MM.1S (cell line): ENCODE data around the gene SNHG17.

Experiments used
- DNase-seq: peaks from one replicate; pipeline ENCODE4 v3.0.0-alpha.2; 2015
- H2AFZ ChIP-seq: fragments of 300-600 bp; sonication (generic); 2 replicates; pipeline ENCODE4 v1.6.0; 2016; ENCODE audit warnings: antibody characterized with exemption, low read length
- H3F3A ChIP-seq: fragments of 300-600 bp; sonication (generic); 2 replicates; pipeline ENCODE4 v1.6.1; 2016; ENCODE audit warnings: mild to moderate bottlenecking, antibody characterized with exemption, low read length, moderate library complexity, mixed read lengths; ENCODE audit not compliant: insufficient read depth
- H3K27ac ChIP-seq: fragments of 300-600 bp; sonication (generic); 2 replicates; pipeline ENCODE4 v1.5.1; 2016; ENCODE audit warnings: mild to moderate bottlenecking, low read length
- H3K27me3 ChIP-seq: fragments of 300-600 bp; sonication (generic); replicated peaks from 2 replicates; pipeline ENCODE4 v1.6.0; 2016; ENCODE audit warnings: low read length; ENCODE audit not compliant: insufficient read depth
- H3K36me3 ChIP-seq: fragments of 300-600 bp; sonication (generic); replicated peaks from 2 replicates; pipeline ENCODE4 v1.6.1; 2016; ENCODE audit warnings: mild to moderate bottlenecking, low read length, mixed read lengths; ENCODE audit not compliant: insufficient read depth
- H3K4me1 ChIP-seq: fragments of 300-600 bp; sonication (generic); 2 replicates; pipeline ENCODE4 v1.6.1; 2016; ENCODE audit warnings: low read length, mixed read lengths
- H3K4me2 ChIP-seq: fragments of 300-600 bp; sonication (generic); 2 replicates; pipeline ENCODE4 v1.6.0; 2016; ENCODE audit warnings: low read depth, low read length
- H3K4me3 ChIP-seq: fragments of 300-600 bp; sonication (generic); 2 replicates; pipeline ENCODE4 v1.5.1; 2016; ENCODE audit warnings: low read length, mixed read lengths
- H3K79me2 ChIP-seq: fragments of 300-600 bp; sonication (generic); 2 replicates; pipeline ENCODE4 v1.6.1; 2016; ENCODE audit warnings: mixed run types, low read length, mixed read lengths
- H3K9ac ChIP-seq: fragments of 300-600 bp; sonication (generic); 2 replicates; pipeline ENCODE4 v1.6.1; 2016; ENCODE audit warnings: low read length, mixed read lengths
- H3K9me2 ChIP-seq: fragments of 300-600 bp; sonication (generic); replicated peaks from 2 replicates; pipeline ENCODE4 v1.6.1; 2016; ENCODE audit warnings: mild to moderate bottlenecking, low read length, mixed read lengths; ENCODE audit not compliant: insufficient read depth
- H3K9me3 ChIP-seq: fragments of 300-600 bp; sonication (generic); replicated peaks from 2 replicates; pipeline ENCODE4 v1.6.1; 2016; ENCODE audit warnings: mild to moderate bottlenecking, low read length, mixed read lengths; ENCODE audit not compliant: insufficient read depth
- H4K20me1 ChIP-seq: fragments of 300-600 bp; sonication (generic); 2 replicates; pipeline ENCODE4 v1.6.1; 2016; ENCODE audit warnings: mild to moderate bottlenecking, low read length, moderate library complexity, mixed read lengths; ENCODE audit not compliant: insufficient read depth
- CTCF ChIP-seq: fragments of 300-600 bp; sonication (generic); IDR thresholded peaks from 2 replicates; pipeline ENCODE4 v1.5.1; 2016; ENCODE audit warnings: antibody characterized with exemption, low read length, mixed read lengths
- EZH2 ChIP-seq: fragments of 300-600 bp; sonication (generic); optimal IDR thresholded peaks from 2 replicates; pipeline ENCODE3; 2017; ENCODE audit warnings: low read depth, mild to moderate bottlenecking, antibody characterized with exemption, low read length, mixed read lengths
- EZH2phosphoT487 ChIP-seq: fragments of 300-600 bp; sonication (generic); IDR thresholded peaks from 2 replicates; pipeline ENCODE4 v1.6.1; 2018; ENCODE audit warnings: antibody characterized with exemption, low read length

The SNHG17 gene

GRCh38 chr20:38373231-38373867 is 61.8 kb downstream of the SNHG17 start:
- Histone ChIP-seq H3K9me3 (no peaks in the 10 kb centered on the region), H4K20me1 (no peaks in the 10 kb centered on the region), H3K9me2 (no peaks in the 10 kb centered on the region), H3K4me3 (no peak overlapping the region), H3K4me1 (no peaks in the 10 kb centered on the region), H3K9ac (no peak overlapping the region), H2AFZ (no peak overlapping the region), H3F3A (no peaks in the 10 kb centered on the region), H3K36me3 (no peaks in the 10 kb centered on the region), H3K27me3 (peaks cover 10% of the 10 kb centered on the region; the same call in 1 of the 2 replicates), H3K4me2 (no peak overlapping the region), H3K27ac (no peak overlapping the region; the same call in 1 of the 2 replicates), H3K79me2 (no peaks in the 10 kb centered on the region)
- TF ChIP-seq CTCF (no peak), EZH2phosphoT487 (no peak), EZH2 (no peak)
- no peak for DNase-seq

GRCh38 chr20:38372806-38373205 is 62.3 kb downstream of the SNHG17 start:
- peaks cover 10% of the 10 kb centered on the region; the same call in 1 of the 2 replicates for H3K27me3 ChIP-seq
- no peaks in the 10 kb centered on the region for H3K9me3 ChIP-seq
- H3K9ac ChIP-seq, result no peak overlapping the region
- no peaks in the 10 kb centered on the region for H3K36me3 ChIP-seq
- no peak overlapping the region for H3K27ac ChIP-seq
- TF ChIP-seq EZH2phosphoT487 (no peak), CTCF (no peak), EZH2 (no peak)
- H3K9me2 ChIP-seq, result no peaks in the 10 kb centered on the region
- H3K4me3 ChIP-seq, result no peak overlapping the region
- no peaks in the 10 kb centered on the region for H4K20me1 ChIP-seq
- H3K4me2 ChIP-seq, result no peak overlapping the region
- DNase-seq, result no peak
- no peaks in the 10 kb centered on the region for H3F3A ChIP-seq
- H3K79me2 ChIP-seq, result no peaks in the 10 kb centered on the region
- H3K4me1 ChIP-seq, result no peaks in the 10 kb centered on the region
- no peak overlapping the region for H2AFZ ChIP-seq
